MG63 (cell line): Measurements from ENCODE around the gene KRTAP2-2. TPM values are rescaled to one million over a fixed set of nuclear protein-coding genes. Genes with fewer than 3 reads are reported as not detected.
"Not testable (repeated sequence)": the region's sequence is repeated elsewhere in the genome, so short reads cannot be mapped to it uniquely, and the experiment has no call there.

ENCODE experiments used
- DNase-seq: peaks from one replicate; pipeline ENCODE4 v3.0.0-alpha.2; 2020
- H3K27me3 ChIP-seq: fragments of 250-450 bp; sonication (Bioruptor Pico); 2 replicates; pipeline ENCODE4 v1.5.1; 2020; ENCODE audit warnings: mild to moderate bottlenecking, moderate library complexity
- H3K36me3 ChIP-seq: fragments of 250-450 bp; sonication (Bioruptor Pico); 2 replicates; pipeline ENCODE4 v1.5.1; 2020; ENCODE audit warnings: mild to moderate bottlenecking, moderate library complexity
- H3K4me3 ChIP-seq: fragments of 250-450 bp; sonication (Bioruptor Pico); 2 replicates; pipeline ENCODE4 v1.5.1; 2020; ENCODE audit warnings: mild to moderate bottlenecking, moderate library complexity
- H3K9me3 ChIP-seq: fragments of 250-450 bp; sonication (Bioruptor Pico); 2 replicates; pipeline ENCODE4 v1.5.1; 2020; ENCODE audit warnings: mild to moderate bottlenecking, moderate library complexity
- total RNA-seq: library from RNA; depleted of rRNA; stranded (reverse); fragments of >200 nt; shearing (Covaris generic); gene quantifications from 2 replicates; pipeline ENCODE4 v1.2.3, GENCODE V29; 2014; ENCODE audit warnings: low replicate concordance

Gene KRTAP2-2
- total RNA-seq, 1 experiment from 2014 or later, result not detected

DNA sequence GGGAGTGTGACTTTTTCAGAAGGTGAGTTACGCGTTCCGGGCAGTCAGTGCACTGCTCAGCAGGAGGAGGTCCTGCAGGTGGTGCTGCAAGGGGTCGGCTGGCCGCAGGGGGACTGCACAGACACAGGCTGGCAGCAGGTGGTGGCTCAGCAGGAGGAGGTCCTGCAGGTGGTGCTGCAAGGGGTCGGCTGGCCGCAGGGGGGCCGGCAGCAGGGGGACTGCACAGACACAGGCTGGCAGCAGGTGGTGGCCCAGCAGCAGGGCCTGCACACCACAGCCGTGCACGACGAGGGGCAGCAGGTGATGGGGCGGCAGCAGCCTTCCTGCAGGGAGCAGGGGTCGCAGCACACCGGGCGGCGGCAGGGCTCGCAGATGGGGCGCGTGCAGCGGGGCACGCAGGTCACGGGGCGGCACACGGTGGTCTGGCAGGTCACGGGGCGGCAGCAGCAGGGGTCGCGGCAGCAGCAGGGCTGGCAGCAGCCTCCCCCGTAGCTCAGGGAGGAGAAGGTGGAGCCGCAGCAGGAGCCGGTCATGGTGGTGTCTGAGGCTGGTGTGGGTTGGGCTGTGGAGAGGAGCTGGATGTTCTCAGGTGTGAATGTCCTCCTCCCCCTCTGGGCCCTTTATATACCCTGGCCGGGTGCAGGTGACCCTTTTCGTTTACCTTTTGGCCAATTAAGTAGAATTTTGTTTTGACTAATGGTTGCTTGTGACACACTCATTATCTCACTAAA lies 8.1 kb downstream of the KRTAP2-2 start, which contains the start of gene KRTAP2-1:
Gene KRTAP2-1 (minus strand): TSS at position 582 of the 731 bp plus-strand sequence. CDS start 49 bp downstream, at position 533.
- not testable (repeated sequence) for H3K36me3 ChIP-seq, DNase-seq, H3K27me3 ChIP-seq, H3K4me3 ChIP-seq
- H3K9me3 ChIP-seq, result peaks cover 14% of the 10 kb centered on the region

DNA sequence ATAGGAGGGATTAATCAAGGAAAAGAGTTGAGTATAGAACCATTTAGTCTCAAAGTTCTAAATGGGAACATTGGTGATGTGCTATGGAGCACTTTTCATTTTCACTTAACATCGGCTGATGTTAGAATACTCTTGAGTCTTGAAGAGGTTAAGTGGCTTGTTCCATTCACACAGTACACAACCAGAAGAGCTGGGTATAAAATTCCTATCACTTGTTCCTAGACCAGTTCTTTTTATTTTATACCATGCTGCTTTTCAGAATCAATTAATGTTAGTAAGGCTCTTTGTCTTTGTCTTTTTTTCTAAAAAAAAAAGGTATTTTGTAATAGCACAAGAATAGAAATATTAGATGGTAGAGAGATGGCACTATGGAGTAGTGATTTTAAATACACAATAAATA lies 12.1 kb downstream of the KRTAP2-2 start:
- no peak for DNase-seq
- peaks cover 4% of the 10 kb centered on the region; the same call in 1 of the 2 replicates for H3K36me3 ChIP-seq

DNA sequence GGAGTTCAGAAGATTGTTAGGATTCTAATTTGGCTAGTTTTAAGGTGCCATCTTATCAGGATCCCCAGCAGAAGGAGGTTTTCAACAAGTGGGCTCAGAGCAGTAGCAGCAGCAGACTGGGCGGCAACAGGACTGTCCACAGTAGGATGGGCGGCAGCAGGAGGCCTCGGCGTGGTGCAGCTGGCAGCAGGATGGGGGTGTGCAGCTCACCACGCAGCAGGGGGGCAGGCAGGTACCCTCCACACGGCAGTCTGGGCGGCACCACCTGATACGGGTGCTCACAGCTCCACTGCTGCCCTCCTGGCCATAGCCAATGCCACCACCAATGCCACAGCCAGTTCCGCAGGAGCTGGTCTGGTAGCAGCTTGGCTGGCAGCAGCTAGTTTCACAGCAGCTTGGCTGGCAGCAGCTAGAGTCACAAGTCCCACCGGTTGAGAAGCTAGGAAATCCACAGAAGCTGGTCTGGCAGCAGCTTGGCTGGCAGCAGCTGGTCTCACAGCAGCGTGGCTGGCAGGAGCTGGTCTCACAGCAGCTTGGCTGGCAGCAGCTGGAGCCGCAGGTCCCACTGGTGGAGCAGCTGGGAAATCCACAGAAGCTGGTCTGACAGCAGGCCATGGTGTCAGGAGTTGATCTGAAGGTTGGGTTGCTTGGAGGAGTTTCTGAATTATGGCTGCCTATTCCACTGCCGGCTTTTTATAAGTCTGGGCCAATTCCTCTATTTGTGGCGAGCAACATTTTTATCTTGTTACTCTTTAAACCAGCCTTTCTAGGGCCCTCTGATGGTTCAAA lies 14.1 kb downstream of the KRTAP2-2 start, which contains the start of gene KRTAP1-1:
Gene KRTAP1-1 (minus strand): TSS at position 668 of the 789 bp plus-strand sequence. CDS start 53 bp downstream, at position 615.
- DNase-seq, result peak; percentile 88
- not testable (repeated sequence) for H3K4me3 ChIP-seq, H3K36me3 ChIP-seq, H3K27me3 ChIP-seq
- peaks cover 14% of the 10 kb centered on the region for H3K9me3 ChIP-seq

More for the DNA sequence above, 12.1 kb downstream of the KRTAP2-2 start:
- H3K27me3 ChIP-seq, result no peaks in the 10 kb centered on the region
- no peak overlapping the region for H3K4me3 ChIP-seq
- H3K9me3 ChIP-seq, result peaks cover 14% of the 10 kb centered on the region

DNA sequence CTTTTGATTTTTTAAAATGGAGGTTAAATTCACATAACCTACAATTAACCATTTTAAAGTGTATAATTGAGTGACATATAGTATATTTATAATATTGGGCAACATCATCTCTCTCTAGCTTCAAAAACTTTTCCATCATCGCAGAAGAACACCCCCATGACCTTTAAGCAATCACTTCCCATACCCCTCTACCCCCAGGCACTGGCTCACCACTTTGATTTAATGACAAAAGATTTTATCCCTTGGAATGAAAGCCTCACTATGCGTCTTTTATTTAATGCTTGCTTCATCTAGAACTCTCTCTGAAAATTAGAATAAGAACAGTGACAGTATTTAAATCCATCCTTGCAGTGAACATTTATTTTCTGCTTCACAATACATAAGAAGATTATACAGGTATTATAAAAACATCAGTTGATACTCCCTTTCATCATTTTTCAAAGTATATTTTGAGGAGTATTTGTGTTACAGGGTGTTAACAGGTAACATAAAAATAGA lies 17.1 kb downstream of the KRTAP2-2 start:
- peaks cover under 1% of the 10 kb centered on the region; the same call in 1 of the 2 replicates for H3K36me3 ChIP-seq
- no peak for DNase-seq
- no peaks in the 10 kb centered on the region for H3K27me3 ChIP-seq
- H3K9me3 ChIP-seq, result peaks cover 3% of the 10 kb centered on the region
- no peak overlapping the region for H3K4me3 ChIP-seq

DNA sequence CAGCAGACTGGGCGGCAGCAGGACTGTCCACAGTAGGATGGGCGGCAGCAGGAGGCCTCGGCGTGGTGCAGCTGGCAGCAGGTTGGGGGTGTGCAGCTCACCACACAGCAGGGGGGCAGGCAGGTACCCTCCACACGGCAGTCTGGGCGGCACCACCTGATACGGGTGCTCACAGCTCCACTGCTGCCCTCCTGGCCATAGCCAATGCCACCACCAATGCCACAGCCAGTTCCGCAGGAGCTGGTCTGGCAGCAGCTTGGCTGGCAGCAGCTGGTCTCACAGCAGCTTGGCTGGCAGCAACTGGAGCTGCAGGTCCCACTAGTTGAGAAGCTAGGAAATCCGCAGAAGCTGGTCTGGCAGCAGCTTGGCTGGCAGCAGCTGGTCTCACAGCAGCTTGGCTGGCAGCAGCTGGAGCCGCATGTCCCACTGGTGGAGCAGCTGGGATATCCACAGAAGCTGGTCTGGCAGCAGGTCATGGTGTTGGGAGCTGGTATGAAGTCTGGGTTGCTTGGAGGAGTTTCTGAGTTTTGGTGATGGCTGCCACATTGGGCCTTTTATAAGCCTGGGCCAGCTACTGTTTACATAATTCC lies 20.6 kb downstream of the KRTAP2-2 start, which contains the start of gene KRTAP1-3:
Gene KRTAP1-3 (minus strand): TSS at position 529 of the 590 bp plus-strand sequence. CDS start 53 bp downstream, at position 476.
- H3K36me3 ChIP-seq, result not testable (repeated sequence)
- DNase-seq, result peak; percentile 97

DNA sequence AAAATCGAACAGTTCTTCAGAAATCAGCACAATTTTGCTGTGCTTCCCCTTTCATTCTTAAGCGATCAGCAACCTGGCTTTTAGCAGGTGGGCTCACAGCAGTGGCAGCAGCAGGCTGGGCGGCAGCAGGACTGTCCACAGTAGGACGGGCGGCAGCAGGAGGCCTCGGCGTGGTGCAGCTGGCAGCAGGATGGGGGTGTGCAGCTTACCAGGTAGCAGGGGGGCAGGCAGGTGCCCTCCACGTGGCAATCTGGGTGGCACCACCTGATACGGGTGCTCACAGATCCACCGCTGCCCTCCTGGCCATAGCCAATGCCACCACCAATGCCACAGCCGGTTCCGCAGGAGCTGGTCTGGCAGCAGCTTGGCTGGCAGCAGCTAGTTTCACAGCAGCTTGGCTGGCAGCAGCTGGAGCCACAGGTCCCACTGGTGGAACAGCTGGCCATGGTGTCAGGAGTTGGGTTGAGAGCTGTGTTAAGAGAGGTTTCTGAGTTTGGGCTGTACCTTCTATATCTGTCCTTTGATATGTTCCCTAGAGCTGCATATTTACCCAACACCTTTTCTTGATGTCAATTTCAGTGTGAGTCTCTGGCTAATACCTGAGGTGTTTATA lies 25.3 kb downstream of the KRTAP2-2 start, which contains the start of gene KRTAP1-4:
Gene KRTAP1-4 (minus strand): TSS at position 563 of the 613 bp plus-strand sequence. CDS start 117 bp downstream, at position 446.
- Histone ChIP-seq H3K27me3 (no peaks in the 10 kb centered on the region), H3K9me3 (no peaks in the 10 kb centered on the region), H3K4me3 (no peak within 1 kb of the TSS), H3K36me3 (no peaks in the 10 kb centered on the region)
- no peak for DNase-seq

More for the DNA sequence above, 20.6 kb downstream of the KRTAP2-2 start, which contains the start of gene KRTAP1-3:
- H3K4me3 ChIP-seq, H3K27me3 ChIP-seq, H3K9me3 ChIP-seq: not testable (repeated sequence)

DNA sequence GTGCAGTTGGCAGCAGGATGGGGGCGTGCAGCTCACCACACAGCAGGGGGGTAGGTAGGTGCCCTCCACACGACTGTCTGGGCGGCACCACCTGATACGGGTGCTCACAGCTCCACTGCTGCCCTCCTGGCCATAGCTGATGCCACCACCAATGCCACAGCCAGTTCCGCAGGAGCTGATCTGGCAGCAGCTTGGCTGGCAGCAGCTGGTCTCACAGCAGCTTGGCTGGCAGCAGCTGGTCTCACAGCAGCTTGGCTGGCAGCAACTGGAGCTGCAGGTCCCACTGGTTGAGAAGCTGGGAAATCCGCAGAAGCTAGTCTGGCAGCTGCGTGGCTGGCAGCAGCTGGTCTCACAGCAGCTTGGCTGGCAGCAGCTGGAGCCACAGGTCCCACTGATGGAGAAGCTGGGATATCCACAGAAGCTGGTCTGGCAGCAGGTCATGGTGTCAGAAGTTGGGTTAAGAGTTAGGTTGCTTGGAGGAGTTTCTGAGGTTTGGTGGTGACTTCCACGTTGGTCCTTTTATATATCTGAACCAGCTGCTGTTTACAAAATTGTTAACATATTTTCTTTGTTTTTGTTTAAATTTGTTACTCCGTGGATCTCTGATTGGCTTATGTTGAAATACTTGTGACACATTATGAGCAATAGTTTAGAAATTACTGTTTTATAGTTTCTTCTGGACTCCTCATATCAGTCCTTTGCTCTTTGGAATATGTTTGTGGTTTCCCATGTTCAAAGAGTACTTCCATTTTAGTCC lies 28.1 kb downstream of the KRTAP2-2 start, which contains the start of gene KRTAP1-5:
Gene KRTAP1-5 (minus strand): TSS at position 494 of the 757 bp plus-strand sequence. CDS start 53 bp downstream, at position 441.
- Histone ChIP-seq H3K27me3 (no peaks in the 10 kb centered on the region), H3K9me3 (peaks cover 3% of the 10 kb centered on the region; the same call in 1 of the 2 replicates), H3K36me3 (no peaks in the 10 kb centered on the region), H3K4me3 (0 out of 2 replicates have a peak within 1 kb of the TSS, but pooled peaks have one; percentile 0)
- peak; percentile 99 for DNase-seq

DNA sequence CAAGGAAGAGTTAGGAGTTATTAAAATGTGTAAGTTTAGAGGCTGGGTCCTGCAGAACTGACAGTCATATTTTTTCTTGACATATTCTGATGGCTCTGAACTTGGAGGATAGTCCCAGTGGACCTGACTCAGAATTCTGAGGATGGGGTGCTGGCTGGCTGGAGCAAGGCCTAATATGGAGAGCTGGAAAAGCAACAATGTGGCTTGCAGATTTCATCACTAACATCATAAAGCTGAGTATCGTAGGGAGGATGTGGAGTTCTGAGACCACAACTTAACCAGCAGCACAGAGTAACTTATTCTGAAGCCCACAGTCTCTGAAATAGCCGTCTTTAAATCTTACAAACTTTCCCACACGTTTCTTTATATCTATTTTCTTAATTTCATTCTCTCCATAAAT lies 30.3 kb downstream of the KRTAP2-2 start:
- Histone ChIP-seq H3K4me3 (no peak overlapping the region), H3K36me3 (no peaks in the 10 kb centered on the region), H3K9me3 (peaks cover 3% of the 10 kb centered on the region; the same call in 1 of the 2 replicates), H3K27me3 (no peaks in the 10 kb centered on the region)
- no peak for DNase-seq

DNA sequence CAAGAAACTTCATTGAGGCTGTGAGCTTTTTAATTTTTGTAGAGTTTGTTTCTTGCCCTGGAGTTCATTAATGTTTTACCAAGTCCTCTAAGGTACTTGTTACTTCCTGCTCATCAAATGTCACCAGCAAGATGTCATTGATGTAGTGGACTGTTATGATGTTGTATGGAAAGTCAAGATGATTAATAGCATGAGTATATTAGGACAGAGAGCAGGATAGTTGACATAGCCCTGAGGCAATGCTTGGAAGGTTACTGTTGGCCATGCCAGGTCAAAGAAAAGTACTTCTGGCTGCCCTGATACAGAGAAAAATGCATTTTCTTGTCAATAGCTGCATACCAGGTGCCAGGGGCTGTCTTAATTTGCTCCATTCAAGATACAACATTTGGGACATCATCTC lies 34.7 kb downstream of the KRTAP2-2 start:
- Histone ChIP-seq H3K36me3 (no peaks in the 10 kb centered on the region), H3K4me3 (no peak overlapping the region), H3K9me3 (peaks cover 3% of the 10 kb centered on the region; the same call in 1 of the 2 replicates), H3K27me3 (no peaks in the 10 kb centered on the region)
- DNase-seq, result no peak

DNA sequence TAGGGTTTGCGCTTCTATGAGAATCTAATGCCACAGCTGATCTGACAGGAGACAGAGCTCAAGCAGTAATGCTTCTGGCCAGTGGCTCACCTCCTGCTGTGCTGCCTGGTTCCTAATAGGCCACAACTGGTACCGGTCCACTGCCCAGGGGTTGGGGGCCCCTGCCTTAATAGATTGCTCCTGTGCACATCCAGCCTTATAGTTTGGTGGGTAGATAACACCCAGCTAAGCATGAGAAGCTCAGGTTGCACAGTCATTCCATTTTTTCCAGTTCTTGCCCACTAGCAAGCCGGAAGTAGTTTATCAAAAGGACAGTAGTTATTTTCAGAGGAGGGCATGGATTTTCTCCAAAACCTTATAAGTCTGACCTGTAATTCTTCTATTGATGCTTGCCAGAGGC lies 35.6 kb downstream of the KRTAP2-2 start:
- Histone ChIP-seq H3K4me3 (no peak overlapping the region), H3K36me3 (no peaks in the 10 kb centered on the region), H3K9me3 (peaks cover 3% of the 10 kb centered on the region), H3K27me3 (no peaks in the 10 kb centered on the region)
- DNase-seq, result no peak

DNA sequence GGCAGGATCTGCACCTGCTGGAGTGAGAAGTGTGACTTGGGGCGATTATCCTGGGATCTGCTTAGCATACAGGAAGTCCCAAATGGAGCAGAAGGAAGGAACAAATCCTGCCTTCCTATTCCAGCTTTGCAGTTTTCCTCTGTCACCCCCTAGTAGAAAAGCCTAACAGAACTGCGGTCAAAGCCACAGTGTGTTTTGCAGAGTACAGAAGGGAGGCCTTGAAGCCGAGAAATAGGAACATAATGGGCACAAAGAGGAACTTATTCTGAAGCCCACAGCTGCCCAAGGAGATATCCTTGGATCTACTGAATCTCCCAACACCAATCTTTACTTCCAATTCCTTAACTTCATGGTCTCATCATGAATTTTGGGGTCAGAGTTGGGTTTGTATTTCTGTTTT lies 36.5 kb downstream of the KRTAP2-2 start:
- H3K27me3 ChIP-seq, result no peaks in the 10 kb centered on the region

DNA sequence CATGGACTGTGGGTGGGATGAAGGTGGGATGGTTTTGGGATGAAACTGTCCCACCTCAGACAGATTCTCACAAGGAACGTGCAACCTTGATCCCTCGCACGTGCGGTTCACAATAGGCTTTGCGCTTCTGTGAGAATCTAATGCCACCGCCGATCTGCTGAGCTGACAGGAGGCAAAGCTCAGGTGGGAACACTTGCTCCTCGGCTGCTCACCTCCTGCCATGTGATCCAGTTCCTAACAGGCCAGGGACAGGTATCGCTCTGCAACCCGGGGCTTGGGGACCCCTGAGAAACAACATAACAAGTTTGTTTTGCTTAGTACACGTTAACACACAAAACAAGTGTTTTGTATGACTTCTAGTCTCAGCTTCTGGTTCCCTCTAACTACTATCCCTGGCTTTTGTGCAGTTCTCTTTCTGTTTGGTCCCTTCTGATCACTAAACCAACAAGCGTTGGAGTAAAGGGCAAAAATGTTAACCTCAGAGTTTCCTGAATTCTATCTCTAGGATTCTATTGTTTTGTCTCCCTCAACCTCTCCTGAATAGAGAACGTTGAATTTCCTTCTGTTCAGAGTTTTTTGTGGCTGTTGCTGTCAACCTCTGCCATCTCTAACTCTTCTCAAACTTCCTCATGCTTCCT lies 38.3 kb downstream of the KRTAP2-2 start:
- Histone ChIP-seq H3K36me3 (no peaks in the 10 kb centered on the region), H3K4me3 (no peak overlapping the region), H3K9me3 (no peaks in the 10 kb centered on the region; the same call in 1 of the 2 replicates), H3K27me3 (no peaks in the 10 kb centered on the region)
- no peak for DNase-seq

More for the DNA sequence above, 36.5 kb downstream of the KRTAP2-2 start:
- H3K9me3 ChIP-seq, result peaks cover 3% of the 10 kb centered on the region
- H3K36me3 ChIP-seq, result no peaks in the 10 kb centered on the region
- H3K4me3 ChIP-seq, result no peak overlapping the region
- DNase-seq, result no peak

DNA sequence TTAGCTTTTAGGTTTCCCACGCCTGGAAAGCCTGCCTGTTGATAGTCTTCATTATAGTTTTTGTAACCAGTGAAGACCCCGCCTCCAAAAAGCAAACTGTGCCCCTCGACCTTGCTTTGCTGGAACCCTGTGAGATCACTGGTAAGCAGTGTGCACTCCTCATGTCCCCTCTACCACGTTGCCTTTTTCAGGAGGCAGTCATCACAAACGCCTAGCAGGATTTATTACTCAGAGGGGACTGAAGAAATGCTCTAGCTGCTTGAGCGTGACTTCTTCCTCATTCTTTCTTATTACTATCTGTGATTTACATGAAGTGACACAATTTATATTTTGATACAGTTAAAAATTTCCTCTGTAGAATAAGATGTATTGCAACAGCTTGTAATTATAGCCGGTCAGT lies 39.6 kb downstream of the KRTAP2-2 start:
- DNase-seq, result no peak
- H3K9me3 ChIP-seq, result no peaks in the 10 kb centered on the region; the same call in 1 of the 2 replicates
- H3K4me3 ChIP-seq, result no peak overlapping the region
- H3K27me3 ChIP-seq, result no peaks in the 10 kb centered on the region
- H3K36me3 ChIP-seq, result no peaks in the 10 kb centered on the region

DNA sequence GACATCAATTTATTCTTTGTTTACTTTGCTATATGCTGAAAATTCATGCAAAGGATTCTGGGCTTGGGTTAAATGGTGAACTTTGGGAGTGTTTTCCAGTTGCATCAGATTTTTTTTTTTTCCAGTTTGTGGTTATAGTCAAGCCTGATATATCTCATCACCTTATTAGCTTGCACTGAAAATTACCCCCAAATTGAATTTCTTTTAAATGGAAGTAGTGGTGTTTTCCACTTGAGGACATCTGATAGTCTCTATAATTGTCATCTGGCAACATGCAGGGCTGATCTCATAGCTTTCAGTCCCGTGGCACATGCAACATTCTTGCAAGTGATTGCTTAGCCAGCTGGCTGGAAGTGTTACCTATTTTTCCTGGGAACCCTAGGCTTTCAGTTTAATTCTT lies 41.4 kb downstream of the KRTAP2-2 start:
- DNase-seq, result peak; percentile 47
- no peaks in the 10 kb centered on the region; the same call in 1 of the 2 replicates for H3K9me3 ChIP-seq
- H3K36me3 ChIP-seq, result no peaks in the 10 kb centered on the region
- no peaks in the 10 kb centered on the region for H3K27me3 ChIP-seq
- H3K4me3 ChIP-seq, result no peak overlapping the region

DNA sequence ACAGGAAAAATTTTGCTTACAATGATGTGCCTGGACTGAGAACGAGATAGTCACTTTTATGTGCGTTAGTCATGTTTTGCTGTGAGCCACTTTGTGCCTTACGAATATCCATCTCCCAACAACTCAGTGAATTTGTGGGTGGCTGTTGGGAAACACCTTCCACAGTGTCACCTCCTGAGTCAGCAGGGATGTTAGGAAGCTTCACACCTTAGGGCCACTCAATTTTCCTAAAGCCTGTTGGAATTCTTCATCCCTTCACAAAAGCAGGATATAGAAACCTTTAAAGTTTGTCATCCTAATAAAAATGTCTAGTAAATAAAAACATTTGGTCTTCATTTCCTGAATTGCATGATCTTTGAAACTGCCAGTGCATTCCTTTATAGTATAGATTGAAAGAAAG lies 41.8 kb downstream of the KRTAP2-2 start:
- Histone ChIP-seq H3K36me3 (no peaks in the 10 kb centered on the region), H3K27me3 (no peaks in the 10 kb centered on the region), H3K4me3 (no peak overlapping the region), H3K9me3 (no peaks in the 10 kb centered on the region; the same call in 1 of the 2 replicates)
- no peak for DNase-seq
